HepG2 (cell line): Measurements from ENCODE around the gene BMPER. TPM values are rescaled to one million over a fixed set of nuclear protein-coding genes. Genes with fewer than 3 reads are reported as not detected.

Experiments used
- ATAC-seq: fragments of 200-7000 bp; cut with Tn5 transposase; 3 replicates; pipeline ENCODE4 v1.9.1; 2020; ENCODE audit warnings: mild to moderate bottlenecking, moderate library complexity
- BruUV-seq: library from RNA; stranded (reverse); fragments of 400-500 nt; replicated peaks from 2 replicates; lab custom pipeline; 2021; lab: Mats Ljungman, UMichigan
- CTCF ChIA-PET: fragments of 300-600 bp; formaldehyde crosslinking; extraction: SDS; loops from one replicate; lab custom pipeline; 2021; ENCODE audit warnings: low total read pairs, inconsistent platforms, low intra/inter-chr PET ratio; lab: Yijun Ruan, JAX
- POLR2A ChIA-PET: fragments of 350-600 bp; sonication (Branson Sonifier 250); formaldehyde crosslinking; loops from one replicate; lab custom pipeline; 2020; ENCODE audit warnings: antibody characterized with exemption, inconsistent platforms; lab: Yijun Ruan, JAX
- DNase-seq: peaks from one replicate; pipeline ENCODE4 v3.0.0-alpha.2; 2015; ENCODE audit warnings: low spot score
- FAIRE-seq: peaks from 3 replicates; lab custom pipeline; 2011; peaks lifted over from hg19 to GRCh38; lab: Jason Lieb, UNC
- H2AFZ ChIP-seq: one replicate; pipeline ENCODE4 v1.6.1; 2011; ENCODE audit warnings: low read length, inconsistent platforms
- H3K27ac ChIP-seq: fragments of 300-600 bp; 3 replicates; pipeline ENCODE4 v1.8.0; 2011; ENCODE audit warnings: mixed run types, mild to moderate bottlenecking, mixed read lengths, low read length, inconsistent platforms; ENCODE audit not compliant: insufficient read depth; ENCODE audit errors: extremely low read length
- H3K27me3 ChIP-seq, 2 experiments: fragments of 200-600 bp in 1 of 2; 2 replicates in 1 of 2; 3 replicates in 1 of 2; pipeline versions ENCODE4 v1.6.0 to v1.8.0; 2011; ENCODE audit warnings: low read length in 2 of 2, mild to moderate bottlenecking in 2 of 2, moderate library complexity in 2 of 2, inconsistent platforms in 1 of 2; ENCODE audit not compliant: insufficient read depth in 2 of 2, control insufficient read depth in 1 of 2
- H3K36me3 ChIP-seq, 2 experiments: fragments of 200-600 bp in 1 of 2; replicated peaks in 1 of 2; 2 replicates in 1 of 2; 3 replicates in 1 of 2; pipeline versions ENCODE4 v1.5.1 to v1.8.0; 2011; ENCODE audit warnings: low read length in 2 of 2, inconsistent platforms in 1 of 2; ENCODE audit not compliant: insufficient read depth in 2 of 2, control insufficient read depth in 1 of 2
- H3K4me1 ChIP-seq: 2 replicates; pipeline ENCODE4 v1.5.1; 2012; ENCODE audit warnings: low read length, inconsistent platforms; ENCODE audit not compliant: insufficient read depth
- H3K4me2 ChIP-seq: 2 replicates; pipeline ENCODE4 v1.6.0; 2011; ENCODE audit warnings: low read depth, low read length, inconsistent platforms
- H3K4me3 ChIP-seq, 3 experiments: fragments of 200-600 bp in 1 of 3; sonication (generic), shearing (Covaris generic) in 1 of 3; replicated peaks in 1 of 3; 2 replicates each; pipeline ENCODE4 v1.5.1; 2011 to 2016; ENCODE audit warnings: low read length in 3 of 3, inconsistent platforms in 2 of 3, low read depth in 2 of 3, mild to moderate bottlenecking in 2 of 3, control low read depth in 1 of 3, mixed read lengths in 1 of 3; ENCODE audit not compliant: insufficient read depth in 1 of 3
- H3K79me2 ChIP-seq: one replicate; pipeline ENCODE4 v1.6.1; 2011; ENCODE audit warnings: low read length, inconsistent platforms; ENCODE audit not compliant: insufficient read depth
- H3K9ac ChIP-seq: 2 replicates; pipeline ENCODE4 v1.6.0; 2011; ENCODE audit warnings: mild to moderate bottlenecking, low read depth, low read length, inconsistent platforms; ENCODE audit not compliant: insufficient read depth
- H3K9me3 ChIP-seq: 2 replicates; pipeline ENCODE4 v1.5.1; 2012; ENCODE audit warnings: mild to moderate bottlenecking, low read length
- H4K20me1 ChIP-seq: 2 replicates; pipeline ENCODE4 v1.6.0; 2011; ENCODE audit warnings: inconsistent platforms, mild to moderate bottlenecking, low read length, moderate library complexity; ENCODE audit not compliant: insufficient read depth
- AGO1 ChIP-seq: fragments of 200-400 bp; formaldehyde crosslinking; IDR thresholded peaks from 2 replicates; pipeline ENCODE4 v1.6.1; 2017; ENCODE audit warnings: mild to moderate bottlenecking, low read depth, low read length, moderate library complexity; ENCODE audit not compliant: poor library complexity, severe bottlenecking
- ARNT2 ChIP-seq: sonication (generic); formaldehyde crosslinking; IDR thresholded peaks from 2 replicates; pipeline ENCODE4 v1.8.0; 2022; ENCODE audit warnings: mild to moderate bottlenecking, low read depth, missing genetic modification reagents, moderate library complexity
- FOXA3 ChIP-seq: IDR thresholded peaks from 2 replicates; pipeline ENCODE4 v1.6.1; 2016; ENCODE audit warnings: missing genetic modification reagents, missing compliant biosample characterization
- HCFC1 ChIP-seq: fragments of 150-350 bp; IDR thresholded peaks from 2 replicates; pipeline ENCODE4 v1.6.1; 2014; ENCODE audit warnings: low read depth, low read length
- HNF1B ChIP-seq: sonication (generic); formaldehyde crosslinking; IDR thresholded peaks from 2 replicates; pipeline ENCODE4 v1.5.1; 2020; ENCODE audit warnings: mild to moderate bottlenecking, moderate library complexity, missing genetic modification reagents
- MTERF4 ChIP-seq: sonication (generic); formaldehyde crosslinking; IDR thresholded peaks from 2 replicates; pipeline ENCODE4 v1.8.0; 2023; ENCODE audit warnings: mild to moderate bottlenecking, missing genetic modification reagents
- MXD4 ChIP-seq: IDR thresholded peaks from 2 replicates; pipeline ENCODE4 v1.6.1; 2016; ENCODE audit warnings: mild to moderate bottlenecking, missing biosample characterization, missing genetic modification reagents
- MZF1 ChIP-seq: sonication (generic); formaldehyde crosslinking; IDR thresholded peaks from 2 replicates; pipeline ENCODE4 v1.8.1; 2023; ENCODE audit warnings: mild to moderate bottlenecking, missing genetic modification reagents, borderline replicate concordance
- ZFAT ChIP-seq: sonication (generic); formaldehyde crosslinking; conservative IDR thresholded peaks from 2 replicates; pipeline ENCODE4 v1.8.1; 2023; ENCODE audit warnings: missing genetic modification reagents, inconsistent platforms
- ZNF142 ChIP-seq: sonication (generic); formaldehyde crosslinking; IDR thresholded peaks from 2 replicates; pipeline ENCODE4 v1.4.0; 2020; ENCODE audit warnings: missing genetic modification reagents
- ZNF143 ChIP-seq: sonication (generic); formaldehyde crosslinking; IDR thresholded peaks from 2 replicates; pipeline ENCODE4 v1.4.0; 2020; ENCODE audit warnings: missing genetic modification reagents
- ZNF34 ChIP-seq: sonication (generic); formaldehyde crosslinking; IDR thresholded peaks from 2 replicates; pipeline ENCODE4 v1.4.0; 2020; ENCODE audit warnings: mild to moderate bottlenecking, missing genetic modification reagents, borderline replicate concordance
- ZNF501 ChIP-seq: sonication (generic); formaldehyde crosslinking; IDR thresholded peaks from 2 replicates; pipeline ENCODE4 v1.5.1; 2020; ENCODE audit warnings: mild to moderate bottlenecking, moderate library complexity, missing genetic modification reagents
- WGBS: methylation state at CpG from one replicate; pipeline ENCODE4 v1.1.6; 2017; ENCODE audit warnings: low lambda C conversion rate; 5-methylcytosine and 5-hydroxymethylcytosine counted together
- in situ Hi-C: cut with HindIII; loops from 2 replicates; pipeline ENCODE4 v1.10.0; 2017; ENCODE audit warnings: low pct_unique_long_range_greater_than_20kb; ENCODE audit not compliant: extremely low pct_ligation_motif_present
- intact Hi-C: fragments of 100-400 bp; cut with micrococcal nuclease; formaldehyde crosslinking; loops from one replicate; pipeline ENCODE4 v1.10.0; 2022; ENCODE audit not compliant: unreplicated experiment
- polyA plus RNA-seq, 8 experiments: library from polyadenylated mRNA; depleted of rRNA in 3 of 8; stranded (reverse) in 7 of 8; unstranded in 1 of 8; fragments of >200 nt; fragmentation: Illumina TruSeq in 4 of 8; extraction: Trizol in 4 of 8; gene quantifications; 2 replicates each; pipeline versions ENCODE4 v1.2.1 to v1.2.3, GENCODE V29; 2011 to 2016; ENCODE audit warnings: low read depth in 4 of 8, missing spikeins in 1 of 8, mixed read lengths in 1 of 8; ENCODE audit not compliant: insufficient read depth in 1 of 8
- total RNA-seq, 5 experiments: library from RNA; depleted of rRNA; stranded (reverse); fragments of >200 nt; fragmentation: Illumina TruSeq; extraction: Trizol; gene quantifications; 2 replicates each; pipeline ENCODE4 v1.2.3, GENCODE V29; 2016; ENCODE audit warnings: low read depth in 1 of 5

BMPER gene
- total and polyA plus RNA-seq, 2 of the 13 experiments (the other 11 are each of a cell fraction or from before 2014, with no cell fraction given) = not detected

- TF ChIP-seq HNF1B (CRISPR knock-in tag) = no peak
- no peak for TF ChIP-seq HCFC1
Observed at GRCh38 chr7:33883671-33883965, 21.7 kb upstream of the BMPER start (continued).

- Histone ChIP-seq H3K4me2 (no peak overlapping the region), H3K9ac (no peak overlapping the region), H3K4me1 (no peaks in the 10 kb centered on the region), H4K20me1 (no peaks in the 10 kb centered on the region), H3K79me2 (no peaks in the 10 kb centered on the region), H3K4me3 (no peak overlapping the region), H3K9me3 (no peaks in the 10 kb centered on the region), H3K27me3 (peaks cover 0 to 10% of the 10 kb centered on the region in 2 experiments; a peak in 2 of 5 replicates), H2AFZ (no peak overlapping the region), H3K27ac (no peak overlapping the region), H3K36me3 (no peaks in the 10 kb centered on the region)
- 48% methylated on average over 4 of the region's 4 CpGs for WGBS
- in situ Hi-C loops = no loop called here
- ChIA-PET CTCF (no interaction called here), POLR2A (no interaction called here)
- no peak for ATAC-seq
- no peak for FAIRE-seq
- intact Hi-C loops = no loop called here
- BruUV-seq = no TSS peak
- no peak for DNase-seq
- TF ChIP-seq ZNF34 (no peak), FOXA3 (CRISPR knock-in tag) (no peak), ZNF501 (CRISPR knock-in tag) (no peak), ARNT2 (no peak), MXD4 (CRISPR knock-in tag) (no peak), ZNF143 (no peak), ZFAT (CRISPR knock-in tag) (no peak), ZNF142 (no peak), AGO1 (no peak), MZF1 (CRISPR knock-in tag) (no peak), MTERF4 (CRISPR knock-in tag) (no peak)
Observed at GRCh38 chr7:33885290-33886148, 19.8 kb upstream of the BMPER start.
